Measurements from ENCODE around the gene SYT14.
"Not testable (repeated sequence)": the region's sequence is repeated elsewhere in the genome, so short reads cannot be mapped to it uniquely, and the experiment has no call there.

The SYT14 gene

DNA sequence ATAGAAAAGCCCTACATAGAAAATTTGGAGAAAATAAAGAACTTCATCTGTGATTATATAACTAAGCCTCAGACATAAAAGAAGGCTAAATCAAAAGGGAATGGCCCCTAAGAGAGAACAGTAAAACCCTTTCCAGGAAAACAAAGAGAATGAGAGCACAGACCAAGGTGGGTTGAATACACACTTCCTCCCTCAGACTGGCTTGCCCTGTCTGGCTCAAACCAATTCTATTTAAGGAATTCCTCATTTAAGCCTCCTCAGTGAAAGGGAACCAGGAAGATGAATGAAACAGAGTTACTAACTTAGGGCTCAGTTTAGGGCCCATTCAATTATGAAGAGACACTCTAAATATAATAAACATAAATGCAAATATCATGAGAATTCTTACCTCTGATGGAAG, 10.6 kb upstream of the SYT14 start:
- DNase-seq, result no peak
- in situ Hi-C loops (cut with HindIII; ENCODE audit: low pct_ligation_motif_present, low pct_unique_long_range_greater_than_20kb, low sequenced_read_pairs), result no loop called here

DNA sequence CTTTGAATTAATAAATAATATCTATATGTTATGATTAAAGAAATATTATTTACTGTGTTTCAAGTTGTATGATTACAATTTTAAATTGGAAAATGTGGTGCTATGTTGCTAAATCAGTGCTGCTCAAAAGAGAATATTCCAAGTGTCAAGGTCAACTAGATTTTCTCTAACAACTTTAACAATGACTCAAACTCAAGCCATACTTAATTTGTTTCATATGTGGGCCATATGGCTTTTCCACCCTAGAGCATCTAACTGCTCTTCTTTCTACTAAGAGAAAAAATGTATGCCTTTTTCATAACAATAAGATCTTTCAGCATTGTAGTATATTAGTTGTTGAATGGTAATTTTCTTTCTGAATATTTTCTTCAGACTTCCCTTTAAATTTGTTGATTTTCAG, 8.3 kb upstream of the SYT14 start:
- in situ Hi-C loops (cut with HindIII; ENCODE audit: low pct_ligation_motif_present, low pct_unique_long_range_greater_than_20kb, low sequenced_read_pairs), result no loop called here
- no peak for DNase-seq

DNA sequence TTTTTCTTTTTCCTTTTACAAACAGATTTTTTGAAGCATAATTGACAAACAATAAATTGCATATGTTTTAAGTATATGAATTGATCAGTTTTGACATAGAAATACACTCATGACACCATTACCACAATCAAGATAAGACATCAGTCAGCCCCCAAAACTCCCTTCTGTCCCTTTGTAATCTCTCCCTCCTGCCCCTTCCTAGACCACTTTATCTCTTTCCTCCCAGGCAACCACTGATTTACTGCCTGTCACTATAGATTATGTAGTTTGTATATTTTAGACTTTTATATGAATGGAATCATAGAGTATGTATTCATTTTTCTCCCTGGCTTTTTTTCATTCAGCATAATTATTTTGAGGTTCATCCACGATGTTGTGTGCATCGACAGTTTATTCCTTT, 6.9 kb upstream of the SYT14 start:
- no peak for DNase-seq
- in situ Hi-C loops (cut with HindIII; ENCODE audit: low pct_ligation_motif_present, low pct_unique_long_range_greater_than_20kb, low sequenced_read_pairs), result no loop called here

DNA sequence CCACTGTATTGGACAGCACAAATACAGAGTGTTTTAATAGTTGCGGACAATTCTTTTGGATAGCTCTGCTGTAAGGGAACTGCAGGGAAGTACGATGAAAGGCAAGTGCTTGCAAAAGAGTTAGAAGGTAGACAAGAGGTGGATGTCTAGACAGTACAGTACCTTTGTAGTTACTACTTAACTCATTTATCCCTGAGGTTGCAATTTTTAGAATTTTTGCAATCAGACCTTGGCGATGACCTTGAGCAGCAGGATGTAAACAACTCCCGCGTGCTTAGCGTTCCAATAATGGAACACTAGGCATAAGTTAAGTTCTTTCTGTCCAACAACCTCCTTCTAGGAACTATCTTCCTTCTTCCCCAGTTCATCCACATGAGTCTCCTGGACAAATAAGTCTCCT, 1.9 kb upstream of the SYT14 start:
- in situ Hi-C loops (cut with HindIII; ENCODE audit: low pct_ligation_motif_present, low pct_unique_long_range_greater_than_20kb, low sequenced_read_pairs), result no loop called here
- no peak for DNase-seq

DNA sequence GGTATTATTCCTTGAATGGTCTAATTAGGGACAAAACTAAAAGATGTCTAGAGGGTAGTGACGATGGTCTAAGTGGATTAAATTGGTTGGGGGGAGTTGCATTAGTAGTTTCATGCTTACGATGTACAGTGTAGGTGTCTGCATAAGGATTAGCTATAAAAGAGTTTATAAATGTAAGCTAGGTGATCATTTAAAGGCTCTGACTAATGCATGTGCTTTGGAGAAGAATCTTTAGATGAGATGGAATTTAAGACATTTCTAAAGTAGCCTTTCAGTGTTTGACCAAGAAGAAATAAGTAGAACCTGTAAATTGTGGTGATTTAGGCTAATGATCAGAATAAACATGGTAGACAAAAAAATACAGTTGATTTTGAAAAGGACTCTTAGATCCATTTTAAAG, 7.4 kb downstream of the SYT14 start:
- no peak for DNase-seq
- in situ Hi-C loops (cut with HindIII; ENCODE audit: low pct_ligation_motif_present, low pct_unique_long_range_greater_than_20kb, low sequenced_read_pairs), result no loop called here

DNA sequence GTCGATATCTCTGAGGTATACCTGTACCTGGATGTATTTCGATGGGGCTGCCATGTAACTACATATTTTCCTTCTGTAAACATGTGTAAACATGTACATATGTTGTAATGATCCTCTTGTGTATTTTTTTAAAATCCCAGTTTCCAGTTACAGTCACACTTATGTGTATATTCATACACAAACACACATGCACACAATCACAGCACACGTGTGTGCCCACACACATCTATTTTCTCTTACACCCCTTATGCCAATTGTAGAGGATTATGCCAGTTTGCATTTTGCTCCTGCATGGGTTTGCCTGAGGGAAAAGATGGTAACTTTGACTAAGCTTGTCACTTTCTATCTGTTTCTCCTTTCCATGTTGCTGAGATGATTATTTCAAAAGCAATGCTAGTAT, 10.1 kb downstream of the SYT14 start:
- in situ Hi-C loops (cut with HindIII; ENCODE audit: low pct_ligation_motif_present, low pct_unique_long_range_greater_than_20kb, low sequenced_read_pairs), result no loop called here

DNA sequence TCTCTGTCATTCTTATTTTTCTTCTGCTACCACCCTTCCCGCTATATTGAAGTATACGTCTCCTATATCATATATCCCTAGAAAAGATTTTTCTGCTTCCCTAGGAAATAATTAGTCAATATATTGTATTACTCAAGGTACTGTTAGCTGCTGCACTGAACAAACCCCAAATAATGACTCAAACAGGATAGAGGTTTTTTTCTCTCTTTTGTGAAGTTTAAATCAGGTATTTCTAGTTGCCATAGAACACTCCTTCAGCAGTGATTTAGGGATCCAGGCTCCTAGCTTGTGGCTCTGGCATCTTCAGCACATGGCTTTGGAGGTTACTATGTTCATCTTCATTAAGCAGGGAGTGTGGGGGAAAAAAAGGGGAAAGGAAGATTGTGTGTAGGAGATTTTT, 18.1 kb downstream of the SYT14 start:
- no peak for DNase-seq
- in situ Hi-C loops (cut with HindIII; ENCODE audit: low pct_ligation_motif_present, low pct_unique_long_range_greater_than_20kb, low sequenced_read_pairs), result no loop called here

More for the DNA sequence above, 10.1 kb downstream of the SYT14 start:
- DNase-seq, result no peak

DNA sequence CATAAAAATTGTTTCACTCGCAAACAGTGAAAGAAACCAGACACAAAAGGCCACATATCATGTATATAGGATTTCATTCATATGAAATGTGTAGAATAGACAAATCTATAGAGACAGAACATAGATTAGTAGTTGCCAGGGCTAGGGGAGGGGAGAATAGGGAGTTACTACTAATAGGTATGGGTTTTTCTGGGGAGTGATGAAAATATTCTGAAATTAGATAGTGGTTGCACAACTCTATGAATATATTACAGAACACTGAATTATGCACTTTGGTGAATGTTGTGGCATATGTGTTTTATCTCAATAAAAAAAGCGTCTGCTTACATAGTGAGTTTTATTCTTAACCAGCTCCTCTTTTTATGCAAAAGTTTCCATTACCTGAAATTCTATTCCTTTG, 21.6 kb downstream of the SYT14 start:
- in situ Hi-C loops (cut with HindIII; ENCODE audit: low pct_ligation_motif_present, low pct_unique_long_range_greater_than_20kb, low sequenced_read_pairs), result no loop called here
- DNase-seq, result no peak

DNA sequence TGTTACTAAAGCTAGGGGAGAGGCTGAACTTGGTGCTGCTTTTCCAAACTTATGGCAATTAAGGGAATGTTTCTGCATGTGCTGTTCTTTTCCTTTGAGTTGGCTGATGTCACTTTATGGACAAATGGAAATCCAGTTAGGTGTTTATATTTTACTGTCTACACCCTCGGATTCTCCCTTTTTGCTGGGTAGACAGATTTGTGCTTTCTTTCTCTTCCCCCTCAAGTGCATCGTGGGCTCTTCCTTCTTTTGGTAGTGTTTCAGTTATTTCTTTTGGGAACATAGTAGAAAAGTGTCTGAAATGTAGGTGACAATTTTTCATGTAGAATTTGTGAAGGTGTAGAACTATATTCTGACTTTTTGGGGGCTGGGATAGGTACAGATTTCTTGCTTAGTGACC, 22.9 kb downstream of the SYT14 start:
- DNase-seq, result no peak
- in situ Hi-C loops (cut with HindIII; ENCODE audit: low pct_ligation_motif_present, low pct_unique_long_range_greater_than_20kb, low sequenced_read_pairs), result no loop called here

DNA sequence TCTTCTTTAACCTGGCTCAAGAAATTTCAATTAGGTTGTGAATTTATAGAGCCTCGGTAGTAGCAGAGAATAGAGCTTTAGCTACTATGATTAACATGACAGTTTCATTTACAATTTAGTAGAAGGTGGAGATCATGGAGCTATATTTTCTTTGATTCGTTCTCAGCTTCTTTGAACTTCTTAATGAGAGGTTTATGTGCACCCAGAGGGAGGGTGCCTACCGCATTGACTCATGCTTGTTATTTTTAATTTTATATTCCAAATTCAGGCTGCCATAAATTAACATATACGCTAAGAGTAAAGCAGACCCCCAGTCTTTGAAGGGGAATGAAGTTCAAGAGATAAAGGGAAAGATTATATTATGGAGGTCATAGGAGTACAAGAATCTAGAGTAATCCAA, 24.4 kb downstream of the SYT14 start:
- in situ Hi-C loops (cut with HindIII; ENCODE audit: low pct_ligation_motif_present, low pct_unique_long_range_greater_than_20kb, low sequenced_read_pairs), result no loop called here
- no peak for DNase-seq

DNA sequence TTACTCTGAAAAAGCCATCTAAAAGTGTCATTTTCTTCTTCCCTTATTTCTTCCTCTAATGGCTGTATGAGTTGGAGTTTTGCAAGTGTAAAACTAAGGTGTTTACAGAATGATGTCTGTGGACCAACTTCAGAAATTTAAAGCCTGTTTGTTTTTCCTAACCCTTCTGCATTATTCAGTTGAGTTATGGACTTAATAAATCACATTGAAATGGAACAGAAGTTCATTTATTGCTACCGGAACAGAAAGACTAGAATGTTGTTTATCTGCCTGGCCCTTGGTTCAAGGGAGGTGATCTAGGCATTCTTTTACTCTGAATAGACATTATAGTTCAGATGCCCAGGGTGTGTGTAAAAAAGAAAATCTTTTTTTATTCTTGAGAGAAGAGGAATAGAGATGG, 24.8 kb downstream of the SYT14 start:
- in situ Hi-C loops (cut with HindIII; ENCODE audit: low pct_ligation_motif_present, low pct_unique_long_range_greater_than_20kb, low sequenced_read_pairs), result no loop called here
- no peak for DNase-seq

DNA sequence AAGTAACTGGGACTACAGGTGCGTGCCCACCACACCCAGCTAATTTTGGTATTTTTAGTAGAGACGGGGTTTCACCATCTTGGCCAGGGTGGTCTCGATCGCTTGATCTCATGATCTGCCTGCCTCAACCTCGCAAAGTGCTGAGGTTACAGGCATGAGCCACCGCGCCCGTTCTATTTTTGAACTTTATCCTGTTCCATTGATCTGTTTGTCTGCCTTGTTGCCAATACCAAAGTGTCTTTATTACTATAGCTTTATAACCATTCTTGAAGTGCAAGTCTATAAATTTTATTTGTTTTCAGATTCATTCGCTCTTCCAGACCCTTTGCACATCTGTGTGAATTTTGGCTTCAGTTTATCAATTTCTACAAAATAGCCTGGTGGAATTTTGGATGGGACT, 28.0 kb downstream of the SYT14 start:
- in situ Hi-C loops (cut with HindIII; ENCODE audit: low pct_ligation_motif_present, low pct_unique_long_range_greater_than_20kb, low sequenced_read_pairs), result no loop called here
- DNase-seq, result no peak

DNA sequence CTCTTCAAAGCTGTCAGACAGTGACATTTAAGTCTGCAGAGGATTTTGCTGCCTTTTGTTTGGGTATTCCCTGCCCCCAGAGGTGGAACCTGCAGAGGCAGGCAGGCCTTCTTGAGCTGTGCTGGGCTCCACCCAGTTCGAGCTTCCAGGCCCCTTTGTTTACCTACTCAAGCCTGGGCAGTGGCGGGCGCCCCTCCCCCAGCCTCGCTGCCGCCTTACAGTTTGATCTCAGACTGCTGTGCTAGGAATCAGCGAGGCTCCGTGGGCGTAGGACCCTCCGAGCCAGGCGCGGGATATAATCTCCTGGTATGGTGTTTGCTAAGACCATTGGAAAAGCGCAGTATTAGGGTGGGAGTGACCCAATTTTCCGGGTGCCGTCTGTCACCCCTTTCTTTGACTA, 40.7 kb downstream of the SYT14 start:
- in situ Hi-C loops (cut with HindIII; ENCODE audit: low pct_ligation_motif_present, low pct_unique_long_range_greater_than_20kb, low sequenced_read_pairs), result loop anchor here (25.0 kb wide), 1 partner anchor 116 kb away; no protein-coding TSS in a partner anchor
- not testable (repeated sequence) for DNase-seq

DNA sequence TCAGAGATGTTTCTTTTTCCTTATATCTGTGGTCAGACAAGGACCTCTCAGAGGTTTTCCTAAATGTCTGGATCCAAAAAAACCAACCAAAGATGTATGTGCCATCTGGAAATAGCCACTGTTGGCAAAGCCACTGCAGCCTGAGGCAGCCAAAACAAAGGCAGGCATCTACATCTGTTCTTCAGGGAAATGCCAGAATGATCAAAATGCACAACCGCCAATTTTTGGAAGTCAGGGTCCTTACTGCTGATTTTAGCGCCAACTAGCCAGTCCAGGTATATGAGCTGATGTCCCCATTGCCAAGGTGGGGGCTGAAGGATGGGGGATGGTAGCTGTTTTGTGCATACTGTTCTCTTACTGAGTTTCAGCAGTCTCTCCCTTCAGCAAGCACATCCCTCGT, 45.9 kb downstream of the SYT14 start:
- no peak for DNase-seq
- in situ Hi-C loops (cut with HindIII; ENCODE audit: low pct_ligation_motif_present, low pct_unique_long_range_greater_than_20kb, low sequenced_read_pairs), result loop anchor here (25.0 kb wide), 1 partner anchor 122 kb away; no protein-coding TSS in a partner anchor

DNA sequence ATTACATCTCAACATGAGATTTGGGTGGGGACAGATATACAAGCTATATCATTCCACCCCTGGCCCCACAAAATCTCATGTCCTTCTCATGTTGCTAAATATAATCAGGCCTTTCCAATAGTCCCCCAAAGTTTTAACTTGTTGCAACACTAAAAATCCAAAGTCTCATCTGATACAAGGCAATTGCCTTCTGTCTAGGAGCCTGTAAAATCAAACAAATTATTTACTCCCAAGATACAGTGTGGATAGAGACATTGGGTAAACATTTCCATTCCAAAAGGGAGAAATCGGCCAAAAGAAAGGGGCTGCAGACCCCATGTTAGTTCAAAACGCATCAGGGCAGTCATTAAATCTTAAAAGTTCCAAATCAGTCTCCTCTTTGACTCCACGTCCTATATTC, 47.0 kb downstream of the SYT14 start:
- in situ Hi-C loops (cut with HindIII; ENCODE audit: low pct_ligation_motif_present, low pct_unique_long_range_greater_than_20kb, low sequenced_read_pairs), result loop anchor here (25.0 kb wide), 1 partner anchor 123 kb away; no protein-coding TSS in a partner anchor
- no peak for DNase-seq

DNA sequence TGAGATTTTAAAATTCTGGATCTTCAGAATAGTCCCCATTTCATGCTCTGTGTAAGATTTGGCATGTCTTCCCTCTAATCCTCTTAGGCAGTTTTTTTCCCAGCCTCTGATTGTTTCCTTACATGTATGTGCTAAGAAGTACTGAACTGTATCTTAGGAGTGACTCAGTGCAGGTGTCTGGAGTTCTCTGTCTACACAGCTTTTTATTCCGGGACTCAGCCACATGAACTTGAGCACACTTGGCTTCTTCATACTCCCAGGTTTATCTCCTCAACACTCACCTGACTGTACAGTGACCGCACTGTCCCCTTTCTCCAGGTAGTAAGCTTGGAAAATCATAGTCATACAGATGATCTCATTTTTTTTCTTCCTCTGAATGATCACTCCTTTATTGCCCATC, 50.7 kb downstream of the SYT14 start:
- in situ Hi-C loops (cut with HindIII; ENCODE audit: low pct_ligation_motif_present, low pct_unique_long_range_greater_than_20kb, low sequenced_read_pairs), result loop anchor here (25.0 kb wide), 1 partner anchor 126 kb away; no protein-coding TSS in a partner anchor
- peak; percentile 77 for DNase-seq

DNA sequence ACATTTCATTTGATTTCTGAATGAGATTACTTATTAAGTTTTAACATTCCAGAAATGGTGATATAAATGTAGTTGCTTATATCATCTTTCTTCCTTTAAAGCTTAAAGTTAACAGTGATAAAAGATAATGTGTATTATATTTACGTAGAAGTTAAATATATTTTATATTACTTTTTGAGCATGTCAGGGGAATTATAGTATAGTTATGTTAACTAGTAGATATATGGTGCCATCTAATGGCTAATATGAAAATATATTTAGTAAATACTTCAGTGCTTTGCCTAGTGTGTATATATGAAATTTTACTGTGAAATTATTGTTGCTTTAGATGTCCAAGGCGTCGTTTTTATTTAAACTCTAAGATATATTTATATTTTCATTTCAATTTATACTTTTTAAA, 51.5 kb downstream of the SYT14 start:
- DNase-seq, result peak; percentile 60
- in situ Hi-C loops (cut with HindIII; ENCODE audit: low pct_ligation_motif_present, low pct_unique_long_range_greater_than_20kb, low sequenced_read_pairs), result loop anchor here (25.0 kb wide), 1 partner anchor 127 kb away; no protein-coding TSS in a partner anchor

DNA sequence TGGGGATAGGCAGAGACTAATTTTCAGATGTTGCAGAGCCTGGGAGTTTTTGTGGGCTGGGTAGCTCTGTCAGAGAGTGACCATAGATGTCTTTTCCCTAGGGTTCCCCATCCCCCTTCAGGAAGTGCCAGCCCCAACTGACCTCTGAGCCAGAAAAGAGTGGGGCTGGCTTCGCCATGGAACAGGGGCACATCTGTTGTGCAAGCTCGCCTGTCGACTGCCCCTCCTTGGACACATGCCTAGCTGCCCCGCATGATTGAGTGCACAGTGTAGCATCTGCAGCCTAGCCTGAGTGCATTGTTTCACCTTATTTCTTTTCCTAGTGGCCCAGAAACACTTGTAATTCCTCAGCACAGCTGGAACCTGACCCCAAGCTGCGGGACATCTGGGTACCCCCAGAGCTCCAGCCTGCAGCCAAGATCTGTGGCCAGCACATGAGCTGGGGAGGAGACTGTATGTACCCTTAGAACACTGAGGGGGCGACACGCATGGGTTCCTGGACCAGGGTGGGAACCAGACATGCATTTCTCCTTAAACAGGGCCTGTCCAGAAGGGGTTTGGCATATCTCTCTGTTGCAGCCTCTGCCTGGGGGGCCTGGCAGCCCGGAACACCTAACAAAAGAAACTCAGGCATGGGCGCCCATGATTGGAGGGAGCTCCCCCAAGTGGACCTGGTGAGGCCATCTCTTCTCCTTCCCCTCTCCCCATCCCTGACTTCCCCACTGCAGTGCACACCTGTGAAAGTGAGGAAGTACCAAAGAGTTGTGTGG, 55.2 kb downstream of the SYT14 start:
- no peak for DNase-seq
- in situ Hi-C loops (cut with HindIII; ENCODE audit: low pct_ligation_motif_present, low pct_unique_long_range_greater_than_20kb, low sequenced_read_pairs), result loop anchor here (25.0 kb wide), 1 partner anchor 131 kb away; no protein-coding TSS in a partner anchor

DNA sequence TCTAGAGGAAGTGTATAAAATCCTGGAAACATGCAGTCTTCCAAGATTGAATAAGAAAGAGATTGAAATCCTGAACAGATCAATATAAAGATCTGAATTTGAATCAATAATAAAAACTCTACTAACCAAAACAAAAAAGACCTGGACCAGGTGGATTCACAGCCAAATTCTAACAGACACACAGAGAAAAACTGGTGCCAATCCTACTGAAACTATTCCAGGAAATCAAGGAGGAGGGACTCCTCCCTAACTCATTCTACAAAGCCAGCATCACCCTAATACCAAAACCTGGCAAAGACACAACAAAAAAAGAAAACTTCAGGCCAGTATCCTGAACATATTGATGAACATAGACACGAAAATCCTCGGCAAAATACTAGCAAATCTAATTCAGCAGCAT, 58.3 kb downstream of the SYT14 start:
- in situ Hi-C loops (cut with HindIII; ENCODE audit: low pct_ligation_motif_present, low pct_unique_long_range_greater_than_20kb, low sequenced_read_pairs), result loop anchor here (25.0 kb wide), 1 partner anchor 134 kb away; no protein-coding TSS in a partner anchor

DNA sequence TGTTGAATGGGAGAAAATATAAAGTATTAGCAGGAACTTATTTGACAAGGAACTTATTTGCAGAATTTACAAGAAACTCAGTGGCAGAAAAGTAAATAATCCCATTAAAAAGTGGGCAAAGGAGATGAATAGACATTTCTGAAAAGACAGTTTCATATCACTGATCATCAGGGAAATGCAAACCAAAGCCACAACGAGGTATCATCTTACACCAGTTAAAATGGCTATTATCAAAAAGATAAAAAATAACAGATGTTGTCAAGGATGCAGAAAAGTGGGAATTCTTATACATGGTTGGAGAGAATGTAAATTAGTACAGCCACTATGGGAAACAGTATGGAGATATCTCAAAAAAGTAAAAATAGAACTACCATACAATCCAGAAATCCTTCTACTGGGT, 61.0 kb downstream of the SYT14 start:
- in situ Hi-C loops (cut with HindIII; ENCODE audit: low pct_ligation_motif_present, low pct_unique_long_range_greater_than_20kb, low sequenced_read_pairs), result loop anchor here (25.0 kb wide), 1 partner anchor 137 kb away; no protein-coding TSS in a partner anchor

More for the DNA sequence above, 58.3 kb downstream of the SYT14 start:
- DNase-seq, result no peak

More for the DNA sequence above, 61.0 kb downstream of the SYT14 start:
- DNase-seq, result no peak

Data from ACHN (cell line).